Fibroblast of lung (primary cell): Measurements from ENCODE around the gene TAF11. TPM values are rescaled to one million over a fixed set of nuclear protein-coding genes. Genes with fewer than 3 reads are reported as not detected.

Experiments used
- DNase-seq, 2 donors: peaks; one replicate each; pipeline versions ENCODE4 v3.0.0 to v3.0.0-alpha.2; 2010; ENCODE audit warnings: low read depth in 2 of 2
- H2AFZ ChIP-seq: 2 replicates; pipeline ENCODE4 v1.5.1; 2012; ENCODE audit warnings: low read length, control low read depth, inconsistent platforms
- H3K27ac ChIP-seq: 2 replicates; pipeline ENCODE4 v1.5.1; 2011; ENCODE audit warnings: low read length, control low read depth; ENCODE audit not compliant: insufficient read depth
- H3K27me3 ChIP-seq: 2 replicates; pipeline ENCODE4 v1.5.1; 2011; ENCODE audit warnings: mild to moderate bottlenecking, low read length; ENCODE audit not compliant: control insufficient read depth, insufficient read depth
- H3K36me3 ChIP-seq: 2 replicates; pipeline ENCODE4 v1.5.1; 2011; ENCODE audit warnings: low read length; ENCODE audit not compliant: control insufficient read depth, insufficient read depth
- H3K4me1 ChIP-seq: 2 replicates; pipeline ENCODE4 v1.5.1; 2011; ENCODE audit warnings: low read length; ENCODE audit not compliant: control insufficient read depth, insufficient read depth; ENCODE audit errors: extremely low read depth
- H3K4me2 ChIP-seq: 2 replicates; pipeline ENCODE4 v1.5.1; 2011; ENCODE audit warnings: low read length, control low read depth; ENCODE audit not compliant: insufficient read depth; ENCODE audit errors: extremely low read depth
- H3K4me3 ChIP-seq, 4 experiments: fragments of 200-600 bp in 1 of 4; sonication (generic) in 1 of 4; replicated peaks in 1 of 4; 2 replicates each; pipeline ENCODE4 v1.5.1; 2011 to 2016; ENCODE audit warnings: low read length in 4 of 4, low read depth in 3 of 4, mild to moderate bottlenecking in 3 of 4, control low read depth in 2 of 4, inconsistent platforms in 1 of 4, mixed read lengths in 1 of 4; ENCODE audit not compliant: insufficient read depth in 1 of 4; ENCODE audit errors: control extremely low read depth in 1 of 4
- H3K79me2 ChIP-seq: 2 replicates; pipeline ENCODE4 v1.5.1; 2012; ENCODE audit warnings: mild to moderate bottlenecking, low read length, inconsistent platforms; ENCODE audit not compliant: control insufficient read depth, insufficient read depth
- H3K9ac ChIP-seq: 2 replicates; pipeline ENCODE4 v1.5.1; 2011; ENCODE audit warnings: mild to moderate bottlenecking, low read length, control low read depth; ENCODE audit not compliant: insufficient read depth
- H3K9me3 ChIP-seq: 2 replicates; pipeline ENCODE4 v1.5.1; 2012; ENCODE audit warnings: low read depth, low read length; ENCODE audit not compliant: control insufficient read depth, insufficient read depth
- H4K20me1 ChIP-seq: 2 replicates; pipeline ENCODE4 v1.5.1; 2011; ENCODE audit warnings: low read length; ENCODE audit not compliant: control insufficient read depth, insufficient read depth; ENCODE audit errors: extremely low read depth
- CTCF ChIP-seq, 2 donors: IDR thresholded peaks in 1 of 2; conservative IDR thresholded peaks in 1 of 2; 1 replicate in 1 of 2; 2 replicates in 1 of 2; pipeline ENCODE4 v1.5.1; 2011 to 2012; ENCODE audit warnings: low read length in 2 of 2, control low read depth in 1 of 2, inconsistent platforms in 1 of 2, low read depth in 1 of 2, mild to moderate bottlenecking in 1 of 2
- EZH2 ChIP-seq: IDR thresholded peaks from 2 replicates; pipeline ENCODE4 v1.5.1; 2012; ENCODE audit warnings: low read length, control low read depth, mild to moderate bottlenecking; ENCODE audit errors: missing control alignments
- polyA plus RNA-seq, 2 donors: library from polyadenylated mRNA; depleted of rRNA in 1 of 2; stranded (reverse) in 1 of 2; unstranded in 1 of 2; fragments of >200 nt; gene quantifications; 2 replicates each; pipeline ENCODE4 v1.2.1, GENCODE V29; 2011 to 2012; ENCODE audit warnings: missing spikeins in 1 of 2
- total RNA-seq: library from RNA; depleted of rRNA; stranded (reverse); fragments of >200 nt; gene quantifications from 2 replicates; pipeline ENCODE4 v1.2.1, GENCODE V29; 2014

TAF11 gene
- total and polyA plus RNA-seq, 2 donors (not counting 1 experiment from before 2014, with no cell fraction given) = 13.9 to 35.6 TPM

- no peaks in the 10 kb centered on the region for H3K9me3 ChIP-seq
- H3K27me3 ChIP-seq = no peaks in the 10 kb centered on the region
- H3K4me1 ChIP-seq = no peaks in the 10 kb centered on the region
- H3K79me2 ChIP-seq = no peaks in the 10 kb centered on the region
- H2AFZ ChIP-seq = no peak overlapping the region
- DNase-seq = no peak
- no peak overlapping the region for H3K4me3 ChIP-seq
- no peaks in the 10 kb centered on the region for H3K36me3 ChIP-seq
- no peak overlapping the region for H3K4me2 ChIP-seq
- H3K9ac ChIP-seq = no peak overlapping the region
- H4K20me1 ChIP-seq = no peaks in the 10 kb centered on the region
- TF ChIP-seq EZH2 (no peak), CTCF (conservative IDR thresholded peaks at IDR 0.05 in 1 of 2, IDR thresholded peaks at IDR 0.05 in 1 of 2; ENCODE audit: low read depth in 1 of 2, low read length in 2 of 2) (no peak)
- no peak overlapping the region for H3K27ac ChIP-seq
Observed at GRCh38 chr6:34917626-34918285, 29.9 kb upstream of the TAF11 start.

- H3K4me2 ChIP-seq = no peak overlapping the region
- H3K9ac ChIP-seq = no peak overlapping the region
- H3K4me1 ChIP-seq = no peaks in the 10 kb centered on the region
- H3K27me3 ChIP-seq = no peaks in the 10 kb centered on the region
- TF ChIP-seq EZH2 = no peak
- TF ChIP-seq CTCF (conservative IDR thresholded peaks at IDR 0.05 in 1 of 2, IDR thresholded peaks at IDR 0.05 in 1 of 2; ENCODE audit: low read depth in 1 of 2, low read length in 2 of 2) = no peak
- no peaks in the 10 kb centered on the region for H3K9me3 ChIP-seq
- H3K27ac ChIP-seq = no peak overlapping the region
- H3K36me3 ChIP-seq = no peaks in the 10 kb centered on the region
- no peaks in the 10 kb centered on the region for H3K79me2 ChIP-seq
- no peak overlapping the region for H3K4me3 ChIP-seq
- no peak overlapping the region for H2AFZ ChIP-seq
- DNase-seq = peak in 1 of 2 donors; percentile 13
- H4K20me1 ChIP-seq = no peaks in the 10 kb centered on the region
Observed at GRCh38 chr6:34916348-34916967, 28.6 kb upstream of the TAF11 start.

GRCh38 chr6:34914358-34914757, 26.5 kb upstream of the TAF11 start:
- H3K27ac ChIP-seq = no peak overlapping the region
- no peaks in the 10 kb centered on the region for H3K79me2 ChIP-seq
- H3K9me3 ChIP-seq = no peaks in the 10 kb centered on the region
- no peak for DNase-seq
- no peak overlapping the region for H3K4me3 ChIP-seq
- H2AFZ ChIP-seq = no peak overlapping the region
- H3K9ac ChIP-seq = no peak overlapping the region
- no peaks in the 10 kb centered on the region for H3K4me1 ChIP-seq
- no peak for TF ChIP-seq EZH2
- TF ChIP-seq CTCF (conservative IDR thresholded peaks at IDR 0.05 in 1 of 2, IDR thresholded peaks at IDR 0.05 in 1 of 2; ENCODE audit: low read depth in 1 of 2, low read length in 2 of 2) = no peak
- no peaks in the 10 kb centered on the region for H3K36me3 ChIP-seq
- H3K27me3 ChIP-seq = no peaks in the 10 kb centered on the region
- H4K20me1 ChIP-seq = no peaks in the 10 kb centered on the region
- no peak overlapping the region for H3K4me2 ChIP-seq
